SIG-M5 treated with dmso at 0.1 percent for 504 hours (cell line): ENCODE measurements around the gene FDX2.
"Not testable (repeated sequence)": the region's sequence is repeated elsewhere in the genome, so short reads cannot be mapped to it uniquely, and the experiment has no call there.

Source experiments
- DNase-seq: peaks from one replicate; lab custom pipeline; 2025; ENCODE audit not compliant: unreplicated experiment; lab: John Stamatoyannopoulos, UW

FDX2 gene

DNA sequence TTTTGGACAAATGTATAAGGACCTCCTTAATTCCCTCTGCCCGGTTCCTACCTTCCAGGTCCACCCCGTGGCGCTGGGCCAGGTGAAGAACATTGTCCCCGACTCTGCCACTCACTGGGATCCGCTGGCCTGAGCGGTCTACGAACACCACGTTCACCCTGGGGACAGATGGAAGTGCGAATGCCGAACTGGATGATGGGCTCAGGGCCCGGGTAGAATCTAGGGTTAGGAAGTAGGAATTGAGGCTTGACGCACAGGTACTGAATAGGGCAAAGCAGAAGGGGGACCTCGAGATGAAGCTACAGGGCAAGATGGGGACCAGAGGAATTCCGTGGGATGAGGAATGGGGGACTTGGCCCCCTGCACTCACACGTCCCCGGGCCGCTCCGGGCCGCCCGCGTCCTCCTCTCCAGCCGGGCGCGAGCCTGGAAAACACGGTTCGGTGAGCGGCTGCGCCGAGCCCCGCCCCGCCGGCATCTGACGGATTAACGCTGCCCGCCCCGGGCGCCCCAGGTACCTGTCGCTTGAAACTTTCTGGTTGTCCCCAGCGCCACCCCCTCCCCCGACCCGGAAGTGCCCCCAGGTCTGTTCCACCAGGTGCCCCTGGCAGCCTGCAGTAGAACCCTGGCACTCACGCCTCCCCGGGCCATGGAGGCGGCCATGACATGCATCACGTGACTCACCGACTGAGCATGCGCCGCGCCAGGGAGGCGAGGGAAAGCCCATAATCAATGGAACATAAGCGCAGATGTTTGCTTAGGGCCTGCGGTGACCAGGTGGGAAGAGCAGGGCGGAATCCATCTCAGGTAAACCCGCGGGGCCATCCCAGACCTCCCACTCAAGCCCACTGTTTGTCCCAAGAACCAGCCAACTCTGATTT lies at the start of gene FDX2:
Gene FDX2 (minus strand): TSS at position 681 of the 880 bp plus-strand sequence. CDS start 19 bp downstream, at position 662.
- DNase-seq: peak; percentile 50

DNA sequence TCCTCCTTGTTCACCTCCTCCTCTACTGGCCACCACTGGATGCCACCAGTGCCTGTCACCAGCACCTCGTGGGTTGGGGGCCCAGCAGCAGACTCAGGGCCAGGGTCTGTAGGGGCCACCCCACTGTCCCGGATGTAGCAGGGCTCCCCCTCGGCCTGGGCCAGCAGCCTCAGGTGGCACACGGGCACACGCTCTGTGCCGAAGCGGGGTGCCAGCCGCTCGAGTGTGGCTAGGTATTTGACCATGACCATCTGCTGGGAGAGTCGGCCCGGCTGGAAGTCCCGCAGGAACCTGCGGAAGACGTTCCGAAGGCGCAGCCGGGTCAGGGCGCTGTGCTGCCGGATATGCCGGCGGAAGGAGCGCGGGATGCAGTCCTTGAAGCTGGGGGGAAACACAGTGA lies 49.7 kb upstream of the FDX2 start:
- DNase-seq: no peak

DNA sequence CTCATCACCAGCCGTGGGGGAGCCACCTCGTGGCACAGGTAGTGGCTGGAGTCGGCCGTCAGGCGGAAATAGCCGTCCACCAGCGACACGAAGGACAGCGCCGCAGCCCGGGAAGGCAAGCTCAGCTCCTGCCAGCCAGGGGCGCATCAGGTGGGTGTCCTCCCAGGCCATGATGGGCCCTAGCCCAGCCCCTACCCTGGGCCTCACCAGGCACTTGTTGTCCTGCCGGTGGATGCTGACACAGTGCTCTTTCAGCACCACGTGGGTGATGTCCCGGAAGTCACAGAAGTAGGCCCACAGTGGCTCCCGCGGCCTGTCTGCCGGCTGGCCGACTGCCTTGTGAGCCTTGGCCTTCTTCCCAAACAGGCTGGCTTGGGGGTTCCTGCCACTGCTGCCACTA lies 48.8 kb upstream of the FDX2 start:
- DNase-seq: no peak

GRCh38 chr19:10363789-10364281 lies 48.0 kb upstream of the FDX2 start:
- no peak for DNase-seq

DNA sequence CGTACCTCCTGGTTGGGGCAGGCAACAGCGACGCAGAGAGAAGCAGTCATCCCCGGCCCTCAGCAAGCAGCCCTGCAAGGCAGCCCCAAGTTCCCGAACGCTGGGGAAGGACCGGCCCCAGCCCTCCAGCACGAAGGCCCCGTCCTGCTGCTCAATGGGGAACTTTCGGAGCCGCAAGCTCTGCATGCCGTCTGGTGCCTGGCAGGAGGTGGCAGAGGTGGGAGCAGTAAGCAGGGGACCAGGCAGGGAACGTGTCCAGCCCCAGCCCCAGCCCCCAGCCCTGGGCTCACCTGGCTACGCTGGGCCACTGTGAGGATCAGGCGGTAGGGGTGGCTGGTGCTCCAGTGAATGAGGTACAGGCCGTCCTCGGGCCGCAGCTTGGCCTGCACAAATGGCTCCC lies 46.4 kb upstream of the FDX2 start:
- no peak for DNase-seq

GRCh38 chr19:10361569-10362011 lies 45.8 kb upstream of the FDX2 start:
- no peak for DNase-seq

DNA sequence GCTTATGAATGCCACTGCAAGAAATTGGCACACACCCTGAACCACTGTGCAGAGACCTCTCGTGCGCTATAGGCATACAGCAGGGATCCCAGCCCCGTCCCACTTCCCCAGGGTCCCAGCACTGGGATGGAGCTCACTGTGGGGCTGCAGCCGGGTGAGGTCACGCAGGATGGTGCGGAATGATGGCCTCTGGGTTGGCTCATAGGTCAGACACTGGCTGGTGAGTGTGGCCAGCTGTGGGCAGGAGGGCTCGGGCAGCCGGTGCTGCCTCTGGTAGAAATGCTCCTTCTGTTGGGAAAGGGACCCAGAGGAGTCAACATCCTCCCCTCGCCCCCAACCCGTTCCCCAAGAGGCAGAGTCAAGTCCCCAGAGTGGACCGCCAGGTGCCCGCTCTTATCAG lies 40.6 kb upstream of the FDX2 start:
- DNase-seq: no peak

DNA sequence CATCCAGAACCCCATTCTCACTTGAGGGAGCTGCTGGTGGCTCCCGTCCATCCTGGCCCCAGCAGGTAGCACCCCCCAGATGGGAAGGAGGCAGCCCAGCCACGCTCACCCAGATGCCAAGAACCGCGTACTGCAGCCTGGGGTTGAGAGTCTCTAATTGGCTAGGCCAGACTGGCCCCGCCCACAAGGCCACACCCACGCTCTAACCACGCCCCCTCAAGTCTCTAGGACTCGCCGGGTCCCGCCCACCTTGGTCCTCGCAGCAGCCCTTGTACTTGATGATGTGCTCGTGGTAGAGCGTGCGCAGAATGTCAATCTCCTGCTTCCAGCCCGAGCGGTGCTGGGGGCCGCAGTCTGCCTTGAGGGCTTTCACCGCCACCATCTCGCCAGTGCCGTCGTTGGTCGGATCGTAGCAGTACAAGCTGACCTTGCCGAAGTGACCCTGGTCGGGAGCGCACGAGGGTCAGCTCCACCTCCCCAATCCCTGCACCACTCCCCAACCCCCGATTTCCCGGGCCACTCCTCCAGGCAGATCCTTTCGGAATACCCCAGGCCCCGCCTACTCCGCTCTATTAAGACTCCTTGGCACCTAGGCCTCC lies 38.1 kb upstream of the FDX2 start:
- DNase-seq: no peak

GRCh38 chr19:10352764-10353671 lies 37.2 kb upstream of the FDX2 start:
- no peak for DNase-seq

- DNase-seq: peak; percentile 93
Observed at GRCh38 chr19:10346509-10346908, 30.7 kb upstream of the FDX2 start.

GRCh38 chr19:10344780-10345179 lies 29.0 kb upstream of the FDX2 start:
- DNase-seq: no peak

GRCh38 chr19:10343495-10343894 lies 27.7 kb upstream of the FDX2 start:
- DNase-seq: no peak

GRCh38 chr19:10339977-10340376 lies 24.2 kb upstream of the FDX2 start:
- no peak for DNase-seq

DNA sequence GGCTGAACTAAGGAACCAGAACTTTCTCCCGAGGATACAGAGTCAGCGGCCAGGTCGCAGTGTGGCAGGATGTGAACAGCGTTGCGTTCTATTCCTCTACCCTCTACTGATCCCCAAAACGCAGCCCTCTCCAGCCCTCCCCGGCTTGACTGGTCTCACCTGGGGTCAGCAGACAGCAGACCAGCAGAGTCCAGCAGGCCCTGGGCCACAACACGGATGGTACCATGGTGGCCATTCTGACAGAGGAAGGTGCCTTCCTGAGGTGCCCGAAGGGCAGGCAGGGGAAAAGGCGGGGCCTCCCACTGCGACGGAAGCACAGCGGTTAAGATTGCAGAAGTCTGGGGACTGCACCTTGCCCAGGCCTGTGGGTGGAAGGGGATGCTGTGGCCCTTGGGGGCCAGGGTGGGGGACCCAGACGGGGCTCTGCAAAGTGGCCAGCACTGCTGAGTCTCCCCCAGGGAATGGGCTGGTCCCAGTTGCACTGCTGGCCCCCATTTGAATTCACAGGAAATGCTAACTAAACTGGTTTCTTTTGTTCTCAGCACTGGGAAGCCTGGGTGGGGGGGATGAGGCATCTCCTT lies 23.7 kb upstream of the FDX2 start, which contains the start of gene ICAM3:
Gene ICAM3 (minus strand): TSS at position 245 of the 581 bp plus-strand sequence. CDS start 10 bp downstream, at position 235.
- peak; percentile 46 for DNase-seq

DNA sequence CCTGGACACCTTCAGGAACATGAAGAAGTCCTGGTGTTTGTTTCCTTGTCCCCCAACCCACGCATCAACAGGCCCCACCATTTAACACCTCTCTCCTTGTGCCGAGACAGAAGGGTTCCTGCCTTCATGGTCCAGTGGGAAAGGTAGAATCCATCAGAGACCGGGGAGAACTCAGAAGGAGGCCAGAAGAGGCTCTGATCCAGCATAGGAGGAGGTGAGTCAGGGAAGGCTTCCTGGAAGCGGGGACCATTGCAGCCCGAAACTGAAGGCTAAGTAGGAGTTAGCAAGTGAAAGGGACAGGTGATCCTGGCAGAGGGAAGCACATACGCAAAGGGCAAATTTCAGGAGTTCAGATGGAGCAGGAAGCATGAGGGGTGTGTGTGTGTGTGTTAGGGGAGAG lies 23.1 kb upstream of the FDX2 start:
- no peak for DNase-seq

GRCh38 chr19:10336725-10337124 lies 20.9 kb upstream of the FDX2 start:
- DNase-seq: not testable (repeated sequence)

- DNase-seq: no peak
Observed at GRCh38 chr19:10335352-10335985, 19.7 kb upstream of the FDX2 start.

DNA sequence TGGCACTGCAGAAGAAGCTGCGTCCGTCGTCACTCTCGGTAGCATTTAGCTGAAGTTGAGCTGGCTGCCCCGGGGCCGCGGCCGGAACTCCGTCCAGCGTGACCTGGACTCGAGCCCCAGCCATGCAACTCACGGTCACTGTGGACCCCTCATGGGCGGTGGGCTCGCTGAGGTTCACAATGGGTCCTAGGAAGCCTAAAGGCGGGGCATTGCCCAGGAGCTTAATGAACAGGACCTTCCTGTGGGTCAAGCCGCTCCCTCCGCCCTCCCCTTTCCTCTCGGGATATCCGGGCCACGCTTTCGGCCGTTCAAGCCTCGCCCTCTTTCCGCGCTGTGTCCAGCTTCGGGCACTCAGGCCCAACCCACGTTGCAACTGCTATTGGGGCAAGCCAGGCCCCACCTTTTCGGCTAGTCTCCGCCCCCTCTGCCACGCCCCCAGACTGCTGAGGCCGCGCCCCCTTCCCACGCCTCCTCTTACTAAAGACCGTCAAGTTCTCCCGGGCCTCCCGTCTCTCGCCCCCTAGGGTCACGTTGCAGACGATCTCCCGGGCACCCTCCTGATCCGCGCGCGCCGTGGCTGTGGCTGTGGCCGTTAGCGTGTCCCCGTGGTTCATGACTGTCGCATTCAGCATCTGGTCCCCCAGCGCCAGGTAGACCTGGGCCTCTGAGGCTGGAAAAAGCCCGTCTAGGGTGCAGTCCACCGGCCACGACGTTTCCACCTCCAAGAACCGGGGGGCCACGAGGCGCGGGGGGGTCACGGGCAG lies 19.0 kb upstream of the FDX2 start:
- DNase-seq: peak; percentile 45

GRCh38 chr19:10333758-10334587 lies 18.2 kb upstream of the FDX2 start:
- DNase-seq: no peak
